ENCODE results near the gene UBE3B. TPM values are rescaled to one million over a fixed set of nuclear protein-coding genes. Genes with fewer than 3 reads are reported as not detected.

The UBE3B gene
- total RNA-seq, 2 donors from 2014 or later: 57.9 to 85.8 TPM

DNA sequence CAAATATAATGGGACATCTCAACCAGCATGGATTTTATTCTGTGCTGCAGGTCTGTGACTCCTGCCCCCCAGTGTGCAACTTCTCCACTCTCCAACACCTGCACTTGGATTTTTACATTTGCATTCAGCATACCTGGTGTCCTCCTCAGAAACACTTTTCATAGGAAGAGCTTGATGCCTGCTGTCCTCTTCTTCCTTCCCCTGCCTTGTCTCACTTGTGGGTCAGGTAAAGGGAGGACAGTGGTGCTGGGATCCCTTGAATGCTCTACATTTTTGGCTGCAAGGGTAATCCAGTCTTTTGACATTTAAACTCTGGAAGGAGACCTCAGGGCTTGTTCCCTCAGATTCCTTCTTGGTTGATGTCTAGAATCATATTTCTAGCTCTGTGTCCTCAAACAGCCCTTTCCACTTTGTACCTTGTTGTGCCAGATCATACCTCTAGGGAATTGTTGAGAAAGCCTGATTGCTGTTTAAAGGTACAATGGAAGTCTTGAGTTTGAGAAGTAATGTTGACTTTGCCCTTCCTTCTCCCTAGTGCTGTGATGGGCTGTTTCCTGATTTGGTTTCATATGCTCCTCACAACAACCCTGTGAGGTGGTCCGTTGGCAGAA lies 12.6 kb downstream of the UBE3B start:
- intact Hi-C loops (cut with DNase I): no loop called here
- H3K27me3 ChIP-seq (replicated peaks; ENCODE audit: insufficient read depth): no peaks in the 10 kb centered on the region
- H3K36me3 ChIP-seq: peaks cover 11 to 25% of the 10 kb centered on the region in 2 donors
- TF ChIP-seq POLR2AphosphoS5 (IDR thresholded peaks at IDR 0.05): no peak
- TF ChIP-seq POLR2A (IDR thresholded peaks at IDR 0.05): no peak
- TF ChIP-seq, protein P1, sequence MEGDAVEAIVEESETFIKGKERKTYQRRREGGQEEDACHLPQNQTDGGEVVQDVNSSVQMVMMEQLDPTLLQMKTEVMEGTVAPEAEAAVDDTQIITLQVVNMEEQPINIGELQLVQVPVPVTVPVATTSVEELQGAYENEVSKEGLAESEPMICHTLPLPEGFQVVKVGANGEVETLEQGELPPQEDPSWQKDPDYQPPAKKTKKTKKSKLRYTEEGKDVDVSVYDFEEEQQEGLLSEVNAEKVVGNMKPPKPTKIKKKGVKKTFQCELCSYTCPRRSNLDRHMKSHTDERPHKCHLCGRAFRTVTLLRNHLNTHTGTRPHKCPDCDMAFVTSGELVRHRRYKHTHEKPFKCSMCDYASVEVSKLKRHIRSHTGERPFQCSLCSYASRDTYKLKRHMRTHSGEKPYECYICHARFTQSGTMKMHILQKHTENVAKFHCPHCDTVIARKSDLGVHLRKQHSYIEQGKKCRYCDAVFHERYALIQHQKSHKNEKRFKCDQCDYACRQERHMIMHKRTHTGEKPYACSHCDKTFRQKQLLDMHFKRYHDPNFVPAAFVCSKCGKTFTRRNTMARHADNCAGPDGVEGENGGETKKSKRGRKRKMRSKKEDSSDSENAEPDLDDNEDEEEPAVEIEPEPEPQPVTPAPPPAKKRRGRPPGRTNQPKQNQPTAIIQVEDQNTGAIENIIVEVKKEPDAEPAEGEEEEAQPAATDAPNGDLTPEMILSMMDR (IDR thresholded peaks at IDR 0.05): no peak
- H3K4me3 ChIP-seq: no peak overlapping the region
- no peaks in the 10 kb centered on the region for H3K9me3 ChIP-seq
- DNase-seq (ENCODE audit: low spot score): no peak
- no peak overlapping the region for H3K27ac ChIP-seq
- WGBS: 81% methylated on average over 1 of the region's 1 CpG
- H3K4me1 ChIP-seq (replicated peaks): no peaks in the 10 kb centered on the region

DNA sequence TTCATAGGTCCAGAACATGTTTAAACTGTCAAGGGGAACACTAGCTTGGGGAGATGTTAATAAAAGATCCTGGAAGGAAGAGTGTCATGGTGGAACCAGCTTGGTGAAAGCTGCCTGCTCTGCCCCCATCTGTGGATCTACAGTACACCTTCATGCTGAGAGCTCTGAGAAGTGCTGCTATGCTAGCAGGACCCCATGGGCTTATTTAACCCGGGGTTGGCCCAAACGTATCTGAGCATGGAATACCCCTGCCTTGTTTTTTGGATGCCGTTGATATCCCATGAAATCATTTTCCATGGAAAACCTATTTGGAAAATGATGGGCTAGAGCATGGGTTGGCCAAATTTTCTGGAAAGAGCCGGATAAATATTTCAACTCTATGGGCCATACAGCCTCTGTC lies 14.2 kb downstream of the UBE3B start:
- Histone ChIP-seq H3K4me3 (no peak overlapping the region), H3K27ac (no peak overlapping the region), H3K27me3 (replicated peaks; ENCODE audit: insufficient read depth) (no peaks in the 10 kb centered on the region), H3K4me1 (replicated peaks) (no peaks in the 10 kb centered on the region), H3K36me3 (peaks cover 11 to 22% of the 10 kb centered on the region in 2 donors), H3K9me3 (no peaks in the 10 kb centered on the region)
- 93% methylated on average over 4 of the region's 4 CpGs for WGBS
- DNase-seq (ENCODE audit: low spot score): no peak
- TF ChIP-seq POLR2A (IDR thresholded peaks at IDR 0.05) (no peak), POLR2AphosphoS5 (IDR thresholded peaks at IDR 0.05) (no peak)
- TF ChIP-seq, protein P1 (IDR thresholded peaks at IDR 0.05): no peak
- intact Hi-C loops (cut with DNase I): no loop called here

DNA sequence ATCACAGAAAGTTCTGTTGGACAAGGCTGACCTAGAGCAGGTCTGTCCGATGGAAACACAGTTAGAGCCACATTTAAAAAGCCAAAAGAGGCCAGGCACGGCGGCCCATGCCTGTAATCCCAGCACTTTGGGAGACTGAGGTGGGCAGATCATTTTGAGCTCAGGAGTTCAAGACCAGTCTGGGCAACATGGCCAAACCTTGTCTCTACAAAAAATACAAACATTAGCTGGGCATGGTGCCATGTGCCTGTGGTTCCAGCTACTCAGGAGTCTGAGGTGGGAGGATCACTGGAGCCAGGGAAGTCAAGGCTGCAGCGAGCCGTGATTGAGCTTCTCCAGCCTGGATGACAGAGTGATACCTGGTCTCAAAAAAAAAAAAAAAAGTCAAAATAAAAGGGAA lies 14.9 kb downstream of the UBE3B start:
- TF ChIP-seq, protein P1 (IDR thresholded peaks at IDR 0.05): no peak
- no peak for TF ChIP-seq POLR2AphosphoS5 (IDR thresholded peaks at IDR 0.05)
- no peak for TF ChIP-seq POLR2A (IDR thresholded peaks at IDR 0.05)
- WGBS: 73% methylated on average over 5 of the region's 5 CpGs
- H3K27me3 ChIP-seq (replicated peaks; ENCODE audit: insufficient read depth): no peaks in the 10 kb centered on the region
- no peaks in the 10 kb centered on the region for H3K4me1 ChIP-seq (replicated peaks)
- H3K4me3 ChIP-seq: no peak overlapping the region
- no peak overlapping the region for H3K27ac ChIP-seq
- no peak for DNase-seq (ENCODE audit: low spot score)
- peaks cover 5 to 20% of the 10 kb centered on the region in 2 donors for H3K36me3 ChIP-seq
- intact Hi-C loops (cut with DNase I): no loop called here
- H3K9me3 ChIP-seq: no peaks in the 10 kb centered on the region

DNA sequence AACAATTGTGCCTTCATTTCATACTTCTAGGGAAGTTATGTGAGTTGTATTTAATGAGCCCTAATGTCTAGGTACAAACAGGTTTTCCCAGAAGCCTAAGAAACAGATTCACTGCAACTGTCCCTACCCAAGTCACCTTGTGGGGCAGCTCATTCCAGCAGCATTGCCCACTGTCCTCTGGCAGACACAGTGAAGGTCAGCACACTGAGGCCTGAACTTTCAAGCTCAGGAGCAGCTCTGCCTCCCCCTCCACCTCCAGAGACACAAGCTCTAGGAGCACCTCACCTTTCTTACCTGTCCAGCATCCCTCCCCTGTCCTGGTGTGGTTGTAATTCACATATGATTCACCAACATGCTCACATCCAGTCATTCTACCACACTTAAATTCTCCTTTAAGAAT lies 15.7 kb downstream of the UBE3B start:
- Histone ChIP-seq H3K9me3 (no peaks in the 10 kb centered on the region), H3K27me3 (replicated peaks; ENCODE audit: insufficient read depth) (no peaks in the 10 kb centered on the region), H3K27ac (no peak overlapping the region), H3K4me1 (replicated peaks) (no peaks in the 10 kb centered on the region), H3K36me3 (peaks cover 4 to 16% of the 10 kb centered on the region in 2 donors), H3K4me3 (no peak overlapping the region)
- no peak for TF ChIP-seq POLR2A (IDR thresholded peaks at IDR 0.05)
- no peak for TF ChIP-seq POLR2AphosphoS5 (IDR thresholded peaks at IDR 0.05)
- TF ChIP-seq, protein P1 (IDR thresholded peaks at IDR 0.05): no peak
- intact Hi-C loops (cut with DNase I): no loop called here
- no peak for DNase-seq (ENCODE audit: low spot score)

DNA sequence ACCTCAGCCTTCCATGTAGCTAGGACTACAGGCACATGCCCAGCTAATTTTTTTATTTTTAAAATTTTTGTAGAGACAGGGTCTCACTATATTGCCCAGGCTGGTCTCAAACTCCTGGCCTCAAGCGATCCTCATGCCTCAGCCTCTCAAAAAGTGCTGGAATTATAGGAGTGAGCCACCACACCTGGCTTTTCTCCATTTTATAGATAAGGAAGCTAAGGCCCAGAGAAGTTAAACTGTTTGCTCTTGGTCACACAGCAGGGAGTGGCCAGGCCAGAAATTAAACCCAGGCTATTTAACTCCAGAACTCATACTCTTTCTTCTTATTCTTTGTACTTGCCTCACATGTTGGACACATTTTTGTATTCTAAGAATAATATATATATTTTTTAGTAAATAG lies 16.5 kb downstream of the UBE3B start:
- TF ChIP-seq POLR2A (IDR thresholded peaks at IDR 0.05): no peak
- no peak for TF ChIP-seq POLR2AphosphoS5 (IDR thresholded peaks at IDR 0.05)
- TF ChIP-seq, protein P1 (IDR thresholded peaks at IDR 0.05): no peak
- no peak for DNase-seq (ENCODE audit: low spot score)
- H3K27me3 ChIP-seq (replicated peaks; ENCODE audit: insufficient read depth): no peaks in the 10 kb centered on the region
- 95% methylated on average over 1 of the region's 1 CpG for WGBS
- intact Hi-C loops (cut with DNase I): no loop called here
- H3K36me3 ChIP-seq: peaks cover 4 to 14% of the 10 kb centered on the region in 2 donors
- H3K27ac ChIP-seq: no peak overlapping the region
- no peak overlapping the region for H3K4me3 ChIP-seq
- H3K4me1 ChIP-seq (replicated peaks): no peaks in the 10 kb centered on the region
- no peaks in the 10 kb centered on the region for H3K9me3 ChIP-seq

Data from prostate gland (tissue), 2 donors.